NCI-H2081 treated with DMSO at 0.1 percent for 48 hours (cell line): ENCODE data around the gene MAP6D1.
A peak's percentile ranks its signal among the peaks of the same experiment; 100 is the strongest.

Experiments
- DNase-seq: peaks from one replicate; lab custom pipeline; 2025; lab: John Stamatoyannopoulos, UW

Gene MAP6D1

DNA sequence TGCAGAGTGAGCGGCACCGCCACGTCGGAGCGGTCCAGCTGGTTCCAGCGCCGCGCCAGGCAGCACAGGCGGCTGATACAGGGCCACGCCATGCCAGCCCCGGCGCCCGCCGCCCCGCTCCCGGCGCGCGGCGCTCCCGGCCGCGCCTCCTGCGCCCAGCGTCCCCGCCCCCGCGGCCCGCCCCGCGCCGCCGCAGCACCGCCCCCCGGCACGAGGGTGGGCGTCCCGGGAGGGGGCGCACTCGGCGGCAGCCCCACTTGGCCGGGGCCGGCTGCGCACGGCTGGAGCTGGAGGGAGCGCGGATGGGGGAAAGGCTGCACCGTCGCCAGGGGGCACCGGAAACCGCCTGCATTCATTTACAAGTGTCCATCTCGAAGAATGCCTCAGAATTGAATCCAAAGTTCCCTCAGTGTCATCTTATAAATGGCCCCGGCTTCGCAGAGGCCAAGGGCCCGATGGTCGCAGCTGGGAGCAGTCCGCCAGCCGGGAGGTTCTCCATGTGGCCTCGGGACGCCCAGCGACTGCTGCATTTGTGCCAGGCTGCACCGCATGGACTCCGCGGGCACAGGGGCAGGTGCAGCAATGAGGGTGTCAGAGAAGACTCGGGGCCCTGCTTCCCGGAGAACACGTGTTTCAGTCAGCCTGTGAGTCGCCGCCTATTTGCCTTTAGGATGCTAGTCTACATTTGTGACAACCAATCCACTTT is at the start of gene MAP6D1:
Gene MAP6D1 (minus strand): TSS at position 122 of the 706 bp plus-strand sequence. CDS start 30 bp downstream, at position 92.
- DNase-seq: peak; percentile 28

DNA sequence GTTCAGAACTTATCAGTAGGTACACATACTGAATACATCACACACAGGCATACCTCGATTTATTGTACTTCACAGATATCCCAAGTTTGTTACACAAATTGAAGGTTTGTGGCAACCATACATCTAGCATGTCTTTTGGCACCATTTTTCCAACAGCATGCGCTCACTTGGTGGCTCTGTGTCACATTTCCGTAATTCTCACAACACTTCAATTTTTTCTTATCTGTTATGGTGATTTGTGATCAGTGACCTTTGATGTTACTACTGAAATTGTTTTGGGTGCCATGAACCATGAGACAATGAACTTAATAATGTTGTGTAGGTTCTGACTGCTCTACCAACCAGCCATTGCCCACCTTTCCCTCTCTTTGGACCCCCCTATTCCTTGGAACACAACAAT is 48.5 kb upstream of the MAP6D1 start:
- DNase-seq: no peak

DNA sequence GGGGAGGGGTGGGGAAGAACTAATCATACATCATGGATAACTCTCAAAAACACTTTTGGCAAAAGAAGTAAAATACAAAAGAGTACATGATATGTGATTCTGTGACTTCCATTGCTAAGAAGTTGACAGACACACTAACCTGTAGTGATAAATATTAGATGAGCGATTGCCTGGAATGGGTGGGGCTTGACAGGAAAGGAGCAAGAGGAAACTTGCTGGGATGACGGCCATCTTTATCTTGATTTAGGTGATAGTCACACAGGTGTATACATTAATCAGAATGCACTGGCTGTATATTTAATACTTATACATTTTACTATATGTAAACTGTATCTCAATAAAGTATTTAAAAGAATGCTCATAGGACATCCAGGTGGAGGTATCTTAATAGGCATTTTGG is 46.2 kb upstream of the MAP6D1 start:
- DNase-seq: no peak

DNA sequence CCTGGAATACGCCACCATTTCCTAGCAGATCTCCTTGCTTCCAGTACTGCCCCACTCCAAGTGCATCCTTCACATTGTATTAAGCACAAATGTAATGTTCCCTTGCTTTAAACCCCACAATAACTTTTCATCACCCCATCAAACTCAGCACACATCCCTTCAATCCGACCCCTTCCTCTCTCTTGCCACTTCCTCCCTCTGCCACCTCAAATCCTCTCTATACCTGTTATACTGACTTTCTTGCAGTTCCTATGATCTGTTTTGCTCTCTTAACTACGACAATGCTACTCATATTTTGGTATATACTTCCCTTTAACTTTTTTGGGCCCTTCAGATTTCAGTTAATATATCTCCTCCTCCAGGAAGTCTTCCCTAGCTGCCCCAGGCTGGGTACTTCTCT is 45.2 kb upstream of the MAP6D1 start:
- no peak for DNase-seq

DNA sequence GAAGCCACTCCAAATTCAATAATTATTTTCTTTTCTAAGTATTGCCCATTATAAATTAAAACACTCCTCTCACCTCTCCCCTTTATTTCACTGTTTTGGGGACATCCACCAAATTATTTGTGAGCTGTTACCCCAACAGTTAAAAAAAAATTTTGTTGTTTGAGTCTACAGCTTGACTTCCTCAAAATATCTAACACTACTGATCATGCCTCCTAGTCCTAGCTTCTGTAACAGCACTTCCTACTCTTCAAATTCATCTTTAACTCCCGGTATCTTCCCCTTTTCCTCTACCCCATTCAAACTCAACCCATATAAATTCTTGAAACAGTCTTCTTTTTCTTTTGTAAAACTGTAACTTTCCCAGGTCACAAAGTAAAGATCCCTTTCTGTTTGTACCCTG is 43.4 kb upstream of the MAP6D1 start:
- no peak for DNase-seq

DNA sequence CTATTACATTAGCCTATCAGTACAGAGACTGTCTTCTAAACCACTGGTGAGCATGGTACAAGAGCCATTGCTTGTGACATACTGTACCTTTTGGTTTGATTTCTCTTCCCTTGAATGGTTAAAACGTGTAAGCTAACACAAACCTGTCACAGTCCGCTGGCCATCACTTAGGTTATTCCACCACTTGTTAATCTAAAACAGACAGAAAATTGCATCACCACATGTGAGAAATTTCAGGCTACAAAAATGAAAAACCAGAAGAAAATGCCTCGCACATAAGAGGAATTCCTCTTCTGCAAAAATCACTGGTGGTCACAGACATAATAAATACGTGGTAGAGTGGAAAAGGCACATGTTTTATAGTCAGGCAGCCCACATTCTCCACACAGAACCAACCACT is 37.2 kb upstream of the MAP6D1 start:
- DNase-seq: no peak

DNA sequence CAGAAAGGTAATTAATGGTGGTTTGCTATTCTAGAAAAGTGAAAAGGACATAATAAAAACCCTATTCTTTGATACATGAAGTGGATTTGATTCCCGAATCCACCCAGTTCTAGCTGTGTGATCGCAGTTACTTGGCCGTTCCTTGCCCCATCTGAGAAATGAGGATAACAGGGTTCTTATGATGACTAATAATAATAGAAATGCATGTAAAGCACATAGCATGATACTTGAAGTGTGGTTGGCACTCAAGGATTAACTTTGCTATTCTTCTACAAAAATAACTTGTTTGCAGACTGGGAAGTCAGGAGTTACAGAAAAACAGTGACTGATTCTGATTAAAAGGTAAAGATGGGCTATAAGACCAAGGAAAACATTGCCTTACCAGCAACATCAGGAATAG is 32.5 kb upstream of the MAP6D1 start:
- no peak for DNase-seq

DNA sequence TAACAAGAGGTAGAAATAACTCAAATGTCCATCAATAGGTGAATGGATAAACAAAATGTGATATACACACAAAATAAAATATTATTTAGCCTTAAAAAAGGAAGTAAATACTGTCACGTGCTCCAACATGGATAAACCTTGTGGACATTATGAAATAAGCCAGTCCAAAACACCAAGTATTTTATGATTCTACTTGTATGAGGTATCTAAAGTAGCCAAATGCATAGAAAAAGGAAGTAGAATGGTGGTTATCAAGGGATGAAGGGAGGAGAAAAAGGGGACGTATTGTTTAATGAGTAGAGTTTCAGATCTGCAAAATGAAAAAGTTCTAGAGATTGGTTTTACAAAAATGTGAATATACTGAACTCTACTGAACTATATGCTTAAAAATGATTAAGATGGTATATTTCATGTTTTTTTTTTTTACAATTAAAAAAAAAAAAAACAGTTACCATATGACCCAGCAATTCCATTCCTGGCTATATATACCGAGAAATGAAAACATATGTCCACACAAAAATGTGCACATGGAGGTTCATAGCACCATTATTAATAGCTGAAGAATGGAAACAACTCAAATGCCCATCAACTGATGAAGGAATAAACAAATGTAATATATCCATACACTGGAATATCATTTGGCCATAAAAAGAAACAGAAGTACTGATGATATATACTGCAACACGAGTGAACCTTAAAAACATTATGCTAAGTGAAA is 29.1 kb upstream of the MAP6D1 start:
- no peak for DNase-seq

DNA sequence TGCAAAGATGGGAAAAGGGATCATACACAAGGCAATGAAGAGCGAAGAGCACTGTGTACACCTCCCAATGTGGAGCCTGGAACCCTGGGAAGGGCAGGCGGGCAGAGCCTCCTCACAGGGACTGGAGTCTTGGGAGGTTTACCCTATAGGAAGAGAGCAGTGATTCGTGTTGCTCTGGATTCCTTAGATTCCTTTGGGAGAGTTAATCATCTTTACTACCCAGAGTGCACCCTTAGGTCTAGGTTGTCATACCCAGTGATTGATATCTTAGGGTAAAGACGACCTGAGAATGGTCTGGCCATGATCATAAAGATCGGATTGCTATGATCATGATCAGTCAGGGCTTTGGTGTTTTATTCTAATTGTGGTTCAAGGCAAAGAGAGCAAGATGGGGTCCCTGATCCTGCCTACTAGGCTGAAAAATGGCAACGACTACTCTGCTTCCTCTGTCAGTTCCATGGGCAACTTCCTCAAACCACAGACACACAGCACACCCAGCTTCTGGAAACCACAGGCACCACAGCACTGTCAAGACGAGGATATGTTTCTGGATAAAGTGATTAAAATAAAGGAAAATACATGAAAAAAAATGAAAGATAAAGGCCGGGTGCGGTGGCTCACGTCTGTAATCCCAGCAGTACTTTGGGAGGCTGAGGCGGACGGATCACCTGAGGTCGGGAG is 20.4 kb upstream of the MAP6D1 start:
- no peak for DNase-seq

DNA sequence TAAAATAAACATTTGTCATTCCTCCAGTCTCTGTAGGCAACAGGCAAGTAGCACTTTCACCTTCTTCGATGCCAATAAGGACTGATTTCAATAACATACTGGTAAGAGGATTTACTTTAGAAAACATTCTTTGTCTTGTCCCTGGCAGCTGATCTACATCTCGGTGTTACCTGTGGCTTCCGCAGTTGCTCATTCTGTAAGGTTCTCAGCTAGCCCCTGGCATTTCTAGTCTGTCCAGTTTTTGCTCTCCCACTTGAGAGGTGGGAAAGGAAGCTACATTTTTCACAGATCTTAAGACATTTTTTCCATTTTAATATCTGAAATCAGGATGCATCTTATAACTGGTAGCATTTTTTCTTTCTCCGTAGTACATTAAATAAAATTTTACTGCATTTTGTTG is 19.7 kb upstream of the MAP6D1 start:
- DNase-seq: no peak

DNA sequence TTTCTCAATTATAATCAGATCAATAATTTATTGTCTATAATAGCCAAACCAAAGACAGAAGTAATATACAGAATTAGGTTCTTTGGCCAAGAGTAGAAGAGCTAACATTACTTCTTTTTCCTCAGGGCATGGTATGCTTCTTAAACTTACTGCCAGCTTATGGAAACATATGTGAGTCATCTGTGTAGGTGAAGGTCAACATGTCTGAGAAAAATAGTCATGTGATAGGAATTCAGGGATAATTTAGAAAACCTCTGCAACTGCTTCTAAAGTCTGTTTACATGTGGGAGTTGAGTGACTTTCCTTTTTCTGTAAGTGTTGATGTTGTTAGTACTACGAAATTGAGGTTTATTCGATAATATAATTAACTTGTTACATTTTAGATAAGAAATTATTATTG is 19.2 kb upstream of the MAP6D1 start:
- no peak for DNase-seq

DNA sequence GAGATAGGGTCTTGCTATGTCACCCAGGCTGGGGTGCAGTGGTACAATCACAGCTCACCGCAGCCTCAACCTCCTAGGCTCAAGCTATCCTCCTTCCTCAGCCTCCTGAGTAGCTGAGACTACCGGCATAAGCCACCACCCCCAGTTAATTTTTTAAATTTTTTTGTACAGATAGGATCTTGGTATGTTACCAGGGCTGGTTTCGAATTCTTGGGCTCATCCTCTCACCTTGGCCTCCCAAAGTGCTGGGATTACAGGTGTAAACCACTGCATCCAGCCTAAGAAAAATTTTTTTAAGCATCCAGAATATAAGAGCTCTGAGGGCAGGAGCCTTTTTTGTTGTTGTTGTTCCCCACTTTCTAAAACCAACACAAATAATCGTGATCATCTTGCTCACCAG is 14.4 kb upstream of the MAP6D1 start:
- DNase-seq: no peak

DNA sequence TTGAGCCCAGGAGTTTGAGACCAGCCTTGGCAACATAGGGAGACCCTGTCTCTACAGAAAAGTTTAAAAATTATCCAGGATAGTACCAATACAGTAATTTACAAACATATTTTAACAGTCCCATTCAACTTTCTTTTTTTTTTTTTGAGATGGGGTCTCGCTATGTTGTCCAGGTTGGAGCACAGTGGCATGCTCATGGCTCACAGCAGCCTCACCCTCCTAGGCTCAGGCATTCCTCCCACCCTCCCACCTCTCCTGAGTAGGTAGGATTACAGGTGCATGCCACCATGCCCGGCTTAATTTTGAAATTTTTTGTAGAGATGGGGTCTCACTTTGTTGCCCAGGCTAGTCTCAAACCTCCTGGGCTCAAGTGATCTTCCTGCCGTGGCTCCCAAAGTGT is 12.5 kb upstream of the MAP6D1 start:
- DNase-seq: no peak

DNA sequence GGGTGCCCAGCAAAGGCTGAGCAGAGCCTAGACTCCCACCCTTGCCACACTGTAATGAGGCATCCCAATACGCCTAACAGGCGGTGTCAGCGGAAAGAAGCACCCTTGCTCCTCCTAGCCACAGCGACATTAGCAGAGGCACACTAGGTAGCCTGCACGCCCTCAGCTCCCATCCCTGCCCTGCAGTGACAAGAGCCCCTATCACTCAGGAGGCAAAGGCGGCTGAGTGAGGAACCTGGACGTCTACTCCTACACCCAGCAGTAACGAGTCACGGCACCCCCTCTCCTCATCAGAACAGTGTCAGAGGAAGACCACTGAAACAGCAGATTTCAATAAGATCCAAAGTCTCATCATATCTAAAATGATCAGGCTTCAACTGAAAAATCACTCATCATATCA is 12.0 kb upstream of the MAP6D1 start:
- DNase-seq: no peak

DNA sequence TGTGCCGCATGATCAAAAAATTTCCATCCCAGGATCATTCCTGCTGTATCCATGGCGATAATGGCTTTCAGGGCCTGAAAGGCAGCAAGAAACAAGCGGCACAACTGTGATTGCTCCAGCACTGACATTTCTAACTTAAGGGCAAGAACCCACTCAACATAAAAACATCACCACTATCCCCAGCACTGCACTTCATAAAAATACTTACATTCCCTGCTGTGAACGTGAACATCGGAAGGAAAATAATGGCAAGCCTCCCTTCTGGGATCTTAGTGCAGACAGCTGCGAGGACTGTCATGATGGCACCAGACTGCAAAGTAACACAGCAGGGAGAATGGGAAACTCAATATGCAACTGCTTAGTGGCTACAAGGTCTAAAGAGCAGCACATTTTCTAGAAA is 8.1 kb upstream of the MAP6D1 start:
- DNase-seq: no peak

DNA sequence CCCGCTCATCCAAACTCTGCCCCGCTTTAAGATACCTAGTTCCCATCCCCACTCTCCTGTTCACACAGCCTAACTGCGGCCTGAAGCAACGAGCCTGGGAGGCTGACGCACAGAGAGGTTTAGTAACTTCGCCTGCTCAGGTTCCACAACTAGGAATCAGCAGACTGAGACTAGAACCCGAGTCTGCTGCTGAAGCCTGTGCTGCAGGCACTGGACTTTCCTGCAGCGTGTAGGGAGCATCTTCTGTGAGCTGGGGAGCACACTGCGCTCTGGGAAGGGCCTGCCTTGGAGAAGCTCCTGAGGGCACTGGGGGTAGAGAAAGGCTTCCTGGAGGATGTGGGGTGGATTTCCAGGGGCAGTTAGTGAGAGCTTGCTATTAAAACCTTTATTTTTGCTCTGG is 4.8 kb upstream of the MAP6D1 start:
- no peak for DNase-seq

DNA sequence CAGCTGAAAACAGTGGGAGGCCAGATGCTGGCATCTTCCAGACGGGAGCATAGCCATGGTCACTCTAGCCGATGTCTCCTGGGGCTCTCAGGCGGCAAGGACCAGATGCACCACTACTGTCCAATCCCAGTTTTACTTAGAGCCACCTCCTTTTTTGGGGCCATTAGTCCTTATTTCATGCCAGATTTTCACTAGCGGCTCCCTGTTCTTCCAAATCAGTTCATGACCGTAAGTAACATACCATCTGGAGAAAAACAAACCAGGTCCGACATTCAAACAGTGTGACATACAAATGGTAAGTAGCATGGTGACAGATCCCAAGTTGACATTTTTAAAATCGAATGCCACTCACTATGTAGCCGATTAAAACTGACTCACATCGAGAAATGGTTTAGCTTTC is 4.1 kb upstream of the MAP6D1 start:
- no peak for DNase-seq

DNA sequence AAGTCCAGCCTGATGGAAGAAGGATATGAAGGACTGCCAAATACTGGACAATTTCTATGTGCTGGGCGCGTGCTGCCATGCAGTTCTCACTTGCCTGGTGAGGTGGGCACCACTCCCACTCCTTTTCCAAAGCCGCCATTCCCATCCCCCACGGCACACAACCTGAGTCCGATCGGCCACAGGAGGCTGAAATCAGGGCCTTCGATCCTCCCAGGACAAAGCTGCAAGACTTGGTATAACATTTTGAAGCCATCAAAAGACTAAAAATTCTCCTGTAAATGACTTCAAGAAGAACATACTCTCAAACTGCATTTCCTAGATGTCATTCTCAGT is 3.1 kb upstream of the MAP6D1 start:
- DNase-seq: no peak

DNA sequence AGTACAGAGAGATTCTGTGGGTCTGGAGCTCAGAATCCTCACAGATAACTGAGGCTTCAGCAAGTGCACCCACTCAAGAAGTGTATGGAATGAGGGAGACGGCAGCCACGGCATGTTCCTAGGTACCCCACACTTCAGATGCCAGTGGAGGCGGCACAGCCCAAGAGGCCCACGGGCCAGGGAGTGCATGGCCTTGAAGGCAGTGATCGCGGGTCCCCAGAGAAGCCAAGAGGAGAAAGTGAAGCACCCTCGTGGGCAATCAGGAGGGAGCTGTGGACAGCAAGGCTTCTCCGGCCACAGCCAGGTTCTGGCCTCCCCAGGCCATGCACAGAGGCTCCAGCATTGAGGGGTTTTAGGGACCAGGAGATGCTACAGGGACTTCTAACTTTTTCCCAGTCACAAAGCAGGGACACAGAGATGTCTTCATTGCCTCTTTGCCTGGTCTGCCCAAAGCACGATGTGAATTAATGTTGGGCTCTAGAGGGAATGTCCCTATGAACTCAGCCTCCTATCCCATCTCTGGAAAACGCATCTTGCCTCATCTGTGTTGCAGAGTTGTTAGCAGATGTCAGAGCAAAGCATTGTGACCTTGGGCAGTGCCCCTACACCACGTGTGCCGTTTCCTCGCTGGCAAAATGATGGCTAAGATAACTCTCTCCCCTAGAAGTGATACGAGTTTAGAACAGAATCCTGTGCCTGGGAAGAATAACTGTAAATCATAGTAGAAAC is 2.6 kb upstream of the MAP6D1 start:
- no peak for DNase-seq

DNA sequence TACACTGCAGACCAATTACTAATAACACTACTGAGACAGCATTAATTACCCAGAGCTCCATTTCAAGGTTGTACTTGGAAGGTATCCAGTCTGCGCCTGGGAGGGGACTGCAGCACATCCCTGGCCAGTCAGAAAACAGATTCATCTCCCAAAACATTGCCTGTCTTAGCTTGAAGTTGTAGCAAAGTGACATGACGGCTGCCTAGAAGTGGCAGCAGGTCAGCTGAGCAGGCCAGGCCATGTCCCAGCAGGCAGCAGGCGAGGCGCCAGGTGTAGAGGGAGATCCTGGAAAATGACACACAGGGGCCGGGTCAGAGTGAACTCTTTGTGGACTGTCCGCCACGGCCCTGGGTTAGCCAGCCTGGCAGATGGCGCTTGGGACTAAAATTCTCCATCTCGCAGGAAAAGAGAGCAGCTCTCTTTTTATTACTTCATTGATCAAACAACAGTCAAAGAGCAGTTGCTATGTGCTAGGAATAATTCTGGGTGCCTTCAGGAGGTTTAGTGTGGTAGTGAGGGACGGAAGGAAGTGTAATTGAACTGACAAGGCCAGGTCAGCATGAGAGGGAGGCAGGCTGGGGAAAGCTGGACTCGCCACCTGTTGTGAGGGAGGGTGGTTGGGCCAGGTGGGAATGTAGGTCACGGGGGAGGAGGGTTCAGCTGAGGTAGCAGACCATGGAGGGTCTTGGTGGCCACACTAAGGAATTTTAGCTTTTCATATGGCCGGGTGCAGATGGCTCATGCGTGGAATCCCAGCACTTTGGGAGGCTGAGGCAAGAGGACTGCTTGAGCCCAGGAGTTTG is 1.3 kb upstream of the MAP6D1 start:
- no peak for DNase-seq

DNA sequence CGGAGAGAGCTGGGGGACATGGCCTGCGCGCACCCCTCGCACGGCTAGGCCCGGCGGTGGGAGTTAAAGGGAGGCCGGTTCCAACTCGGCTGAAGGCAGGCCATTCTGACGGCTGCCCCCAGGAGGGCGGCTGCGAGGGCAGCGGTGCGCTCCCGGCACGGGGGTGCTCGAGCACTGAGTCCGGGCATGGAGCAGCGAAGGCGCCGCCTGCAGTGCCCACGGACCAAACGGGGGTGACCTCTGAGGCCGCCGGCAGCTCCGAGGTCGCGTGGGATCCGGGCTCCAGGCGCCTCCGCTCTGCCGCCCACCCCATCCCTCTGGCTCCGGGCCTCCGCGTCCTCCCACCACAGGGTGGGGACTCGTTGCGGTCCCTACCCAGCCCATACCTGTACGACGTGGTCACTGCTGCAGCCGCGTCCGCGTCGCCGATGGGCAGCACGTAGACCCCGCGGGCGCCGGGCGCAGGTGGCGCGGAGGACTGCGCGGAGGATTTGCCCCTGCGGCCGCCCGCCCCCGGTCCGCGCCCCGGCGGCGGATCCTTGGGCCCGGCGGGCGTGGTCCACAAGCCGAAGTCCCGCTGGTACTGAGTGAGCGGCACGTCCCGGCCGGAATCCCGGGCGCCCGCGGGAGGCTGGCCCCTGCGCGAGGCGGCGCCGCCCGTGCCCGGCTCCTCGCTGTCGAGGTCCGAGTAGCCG is 469 bp downstream of the MAP6D1 start:
- no peak for DNase-seq
